ENCODE data around the gene SFT2D1.

Gene SFT2D1

DNA sequence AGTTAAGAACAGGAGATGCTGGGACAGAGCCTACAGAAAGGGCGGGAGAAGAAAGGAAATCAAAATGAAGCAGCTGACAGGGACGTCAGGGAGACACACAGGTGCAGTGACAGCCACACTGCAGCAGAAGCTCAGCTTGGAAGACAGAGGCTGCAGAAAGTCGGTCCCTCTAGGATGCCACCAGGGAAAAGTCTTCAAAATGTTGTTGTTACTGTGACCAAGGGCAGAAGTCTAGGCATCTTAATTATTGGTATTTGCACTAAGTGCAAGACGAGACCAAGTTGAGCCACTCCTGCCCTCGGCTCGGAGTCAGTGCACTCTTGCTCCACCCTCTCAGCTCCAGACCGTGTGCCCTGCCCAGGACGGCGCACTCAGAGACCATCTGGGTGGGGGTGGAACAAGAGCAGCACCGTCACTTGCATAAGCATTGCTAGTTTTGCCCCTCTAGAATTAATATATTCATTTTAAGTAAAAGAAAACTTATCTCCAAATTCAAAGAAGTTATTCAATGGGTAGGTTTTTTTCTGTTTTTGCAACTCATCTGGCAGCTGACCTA, 36.7 kb downstream of the SFT2D1 start:
- H2AFZ ChIP-seq (ENCODE audit: low read depth, low read length) = no peak overlapping the region
- no peak overlapping the region for H3K4me3 ChIP-seq (ENCODE audit: low read length)
- H3K36me3 ChIP-seq (ENCODE audit: insufficient read depth, low read length) = no peaks in the 10 kb centered on the region
- peaks cover 6% of the 10 kb centered on the region for H3K4me1 ChIP-seq (ENCODE audit: insufficient read depth, low read length)
- no peaks in the 10 kb centered on the region for H3K9me3 ChIP-seq (ENCODE audit: low read length)
- peaks cover 52% of the 10 kb centered on the region for H3K27me3 ChIP-seq (ENCODE audit: insufficient read depth, low read length)

DNA sequence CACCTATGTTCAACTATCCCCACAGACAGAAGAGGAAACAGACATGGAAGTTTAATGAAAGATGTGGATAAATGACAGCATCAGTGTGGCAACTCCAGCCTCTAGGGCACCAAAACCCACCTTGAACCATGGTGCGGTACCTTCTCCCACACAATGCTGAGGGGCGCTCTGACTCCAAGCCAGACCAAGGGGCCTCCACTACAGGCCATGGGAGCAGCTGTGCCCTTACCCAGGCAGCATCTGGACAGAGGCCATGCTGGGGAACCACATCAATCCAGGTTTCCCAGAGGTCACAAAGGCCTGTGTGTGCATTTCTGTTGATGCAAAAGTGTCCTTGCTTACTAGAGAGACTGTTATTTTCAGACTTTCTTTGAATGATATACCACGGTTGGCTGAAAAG, 38.2 kb downstream of the SFT2D1 start:
- peaks cover 6% of the 10 kb centered on the region for H3K4me1 ChIP-seq (ENCODE audit: insufficient read depth, low read length)
- H3K36me3 ChIP-seq (ENCODE audit: insufficient read depth, low read length) = no peaks in the 10 kb centered on the region
- no peaks in the 10 kb centered on the region for H3K9me3 ChIP-seq (ENCODE audit: low read length)
- H3K4me3 ChIP-seq (ENCODE audit: low read length) = no peak overlapping the region
- H3K27me3 ChIP-seq (ENCODE audit: insufficient read depth, low read length) = peaks cover 36% of the 10 kb centered on the region
- no peak overlapping the region for H2AFZ ChIP-seq (ENCODE audit: low read depth, low read length)

DNA sequence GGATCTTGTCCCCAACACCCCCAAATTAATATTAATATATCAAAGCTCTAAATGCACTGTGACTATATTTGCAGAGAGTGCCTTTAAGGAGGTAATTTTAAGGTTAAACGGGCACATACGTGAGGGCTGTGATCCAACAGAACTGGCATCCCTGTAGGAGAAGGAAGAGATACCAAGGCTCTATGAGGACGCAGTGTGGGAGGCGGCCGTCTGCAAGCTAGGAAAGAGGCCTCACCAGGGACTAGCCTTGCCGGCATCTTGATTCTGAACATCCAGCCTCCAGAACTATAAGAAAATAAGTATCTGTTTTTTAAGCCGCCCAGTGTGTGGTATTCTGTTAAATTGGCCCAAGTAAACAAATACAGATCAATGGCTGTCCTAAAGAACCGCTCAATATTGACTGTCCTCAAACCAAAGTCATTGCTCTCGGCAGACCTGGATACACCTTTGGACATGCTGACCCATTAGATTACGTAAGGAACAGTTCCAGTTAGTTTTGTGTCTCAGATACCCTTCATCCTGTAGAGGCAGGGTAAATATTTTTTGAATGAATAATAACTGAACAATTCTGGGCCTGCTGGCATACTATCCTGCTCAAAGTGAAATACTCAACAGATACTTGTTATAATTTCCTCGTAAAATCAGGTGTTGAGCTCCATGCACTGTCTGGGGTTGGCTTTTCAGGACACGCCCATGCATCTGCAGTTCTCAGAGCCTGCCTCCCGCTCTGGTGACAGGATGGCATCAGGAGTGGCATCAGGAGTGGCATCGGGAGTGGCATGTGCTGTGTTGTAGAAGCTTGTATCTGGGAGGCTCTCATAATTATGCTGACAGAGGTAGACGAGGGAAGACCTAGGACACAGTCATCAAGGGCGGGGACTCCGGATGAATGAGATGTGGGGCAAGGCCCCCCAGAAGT, 40.5 kb downstream of the SFT2D1 start:
- Histone ChIP-seq H3K9me3 (ENCODE audit: low read length) (no peaks in the 10 kb centered on the region), H3K4me1 (ENCODE audit: insufficient read depth, low read length) (no peaks in the 10 kb centered on the region), H3K4me3 (ENCODE audit: low read length) (no peak overlapping the region), H3K27me3 (ENCODE audit: insufficient read depth, low read length) (peaks cover 19% of the 10 kb centered on the region), H2AFZ (ENCODE audit: low read depth, low read length) (no peak overlapping the region), H3K36me3 (ENCODE audit: insufficient read depth, low read length) (no peaks in the 10 kb centered on the region)

DNA sequence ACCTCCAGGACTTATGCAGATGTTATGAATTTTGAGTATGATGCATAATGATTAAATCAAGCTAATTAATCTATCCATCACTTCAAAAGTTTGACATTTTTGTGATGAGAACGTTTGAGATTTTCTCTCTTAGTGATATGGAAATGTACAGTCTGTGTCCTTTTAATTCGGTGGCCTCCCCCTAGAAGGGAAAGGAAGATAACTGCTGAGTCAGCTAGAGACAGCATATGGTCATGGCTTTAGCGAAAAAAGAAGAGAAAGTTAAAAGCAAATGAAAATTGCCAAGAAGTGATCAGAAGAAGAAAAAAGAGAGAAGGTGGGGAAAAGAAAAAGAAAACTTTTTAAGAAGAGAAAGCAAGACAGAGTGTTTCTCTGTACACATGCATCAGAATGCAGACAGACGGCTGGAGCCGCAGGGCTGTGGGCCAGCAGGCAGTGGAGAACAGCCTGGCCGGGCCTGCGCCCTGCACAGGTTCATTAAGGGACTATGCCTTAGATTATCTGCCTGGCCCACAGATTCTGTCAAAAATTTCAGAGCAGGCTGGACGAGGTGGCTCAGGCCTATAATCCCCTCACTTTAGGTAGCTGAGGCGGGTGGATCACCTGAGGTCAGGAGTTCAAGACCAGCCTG, 41.9 kb downstream of the SFT2D1 start:
- Histone ChIP-seq H3K4me3 (ENCODE audit: low read length) (no peak overlapping the region), H3K4me1 (ENCODE audit: insufficient read depth, low read length) (no peaks in the 10 kb centered on the region), H3K9me3 (ENCODE audit: low read length) (no peaks in the 10 kb centered on the region), H3K36me3 (ENCODE audit: insufficient read depth, low read length) (no peaks in the 10 kb centered on the region), H2AFZ (ENCODE audit: low read depth, low read length) (no peak overlapping the region), H3K27me3 (ENCODE audit: insufficient read depth, low read length) (peaks cover 8% of the 10 kb centered on the region)

DNA sequence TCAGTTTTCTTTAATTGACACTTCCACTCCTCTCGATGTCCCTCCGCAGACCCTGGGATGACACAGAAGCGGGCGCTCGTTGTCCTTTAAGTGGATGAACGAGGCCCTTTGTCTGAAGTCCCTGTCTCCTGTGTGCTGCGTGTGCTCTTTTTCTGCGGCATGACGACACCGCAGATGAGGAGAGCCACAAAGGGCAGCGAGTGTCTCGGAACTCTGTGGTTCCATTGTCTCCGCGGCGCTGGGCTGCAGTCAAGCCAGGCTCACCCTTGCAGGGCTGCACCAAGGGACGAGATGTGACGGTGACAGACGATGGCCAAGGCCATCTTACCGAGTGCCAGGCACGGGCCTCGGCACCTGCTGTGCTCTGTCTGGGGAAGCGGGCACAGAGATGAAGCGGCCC, 44.7 kb downstream of the SFT2D1 start:
- no peaks in the 10 kb centered on the region for H3K36me3 ChIP-seq (ENCODE audit: insufficient read depth, low read length)
- no peaks in the 10 kb centered on the region for H3K9me3 ChIP-seq (ENCODE audit: low read length)
- no peak overlapping the region for H2AFZ ChIP-seq (ENCODE audit: low read depth, low read length)
- H3K4me3 ChIP-seq (ENCODE audit: low read length) = no peak overlapping the region
- H3K27me3 ChIP-seq (ENCODE audit: insufficient read depth, low read length) = no peaks in the 10 kb centered on the region
- H3K4me1 ChIP-seq (ENCODE audit: insufficient read depth, low read length) = no peaks in the 10 kb centered on the region

DNA sequence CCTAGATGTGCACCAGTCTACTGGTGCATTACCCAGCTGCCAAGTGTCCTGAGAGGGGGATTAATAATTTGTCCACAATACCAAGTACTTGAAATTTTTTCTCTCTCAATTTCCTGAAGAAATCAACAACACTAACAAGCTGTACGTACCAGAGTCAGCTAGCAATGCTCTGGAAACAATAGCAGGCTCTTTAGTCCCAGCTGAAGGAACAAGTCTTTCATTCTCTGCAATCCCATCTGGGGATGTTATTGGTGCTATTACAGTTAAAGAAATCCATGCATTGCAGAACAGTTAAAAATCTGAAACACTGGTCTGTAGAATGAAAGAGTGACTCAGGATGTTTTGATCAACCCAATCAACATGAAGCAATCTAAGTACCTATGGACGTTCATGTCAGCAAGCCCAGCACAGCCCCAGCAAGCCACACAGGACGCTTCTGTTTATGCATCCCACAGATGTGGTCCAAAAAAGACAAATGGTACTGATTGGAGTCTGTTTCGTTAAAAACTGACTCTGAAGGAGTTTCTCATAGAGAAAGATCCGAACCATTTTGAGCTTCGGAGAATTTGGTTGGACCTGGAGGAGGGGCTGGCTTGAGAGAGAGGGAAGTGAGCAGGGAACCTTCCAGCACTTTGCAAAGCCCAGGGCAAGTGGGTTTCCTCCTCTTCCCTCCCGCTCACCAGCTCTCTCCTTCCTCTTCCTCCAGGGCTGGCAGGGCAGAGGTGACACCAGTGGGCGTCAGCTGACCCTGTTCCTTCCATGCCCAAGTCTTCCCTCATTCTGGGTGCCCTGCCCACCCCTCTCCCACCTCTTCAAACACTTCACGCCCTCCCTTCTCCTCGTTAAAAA, 46.1 kb downstream of the SFT2D1 start:
- Histone ChIP-seq H3K4me3 (ENCODE audit: low read length) (no peak overlapping the region), H2AFZ (ENCODE audit: low read depth, low read length) (no peak overlapping the region), H3K27me3 (ENCODE audit: insufficient read depth, low read length) (peaks cover 6% of the 10 kb centered on the region), H3K36me3 (ENCODE audit: insufficient read depth, low read length) (no peaks in the 10 kb centered on the region), H3K4me1 (ENCODE audit: insufficient read depth, low read length) (no peaks in the 10 kb centered on the region), H3K9me3 (ENCODE audit: low read length) (peaks cover 3% of the 10 kb centered on the region)

DNA sequence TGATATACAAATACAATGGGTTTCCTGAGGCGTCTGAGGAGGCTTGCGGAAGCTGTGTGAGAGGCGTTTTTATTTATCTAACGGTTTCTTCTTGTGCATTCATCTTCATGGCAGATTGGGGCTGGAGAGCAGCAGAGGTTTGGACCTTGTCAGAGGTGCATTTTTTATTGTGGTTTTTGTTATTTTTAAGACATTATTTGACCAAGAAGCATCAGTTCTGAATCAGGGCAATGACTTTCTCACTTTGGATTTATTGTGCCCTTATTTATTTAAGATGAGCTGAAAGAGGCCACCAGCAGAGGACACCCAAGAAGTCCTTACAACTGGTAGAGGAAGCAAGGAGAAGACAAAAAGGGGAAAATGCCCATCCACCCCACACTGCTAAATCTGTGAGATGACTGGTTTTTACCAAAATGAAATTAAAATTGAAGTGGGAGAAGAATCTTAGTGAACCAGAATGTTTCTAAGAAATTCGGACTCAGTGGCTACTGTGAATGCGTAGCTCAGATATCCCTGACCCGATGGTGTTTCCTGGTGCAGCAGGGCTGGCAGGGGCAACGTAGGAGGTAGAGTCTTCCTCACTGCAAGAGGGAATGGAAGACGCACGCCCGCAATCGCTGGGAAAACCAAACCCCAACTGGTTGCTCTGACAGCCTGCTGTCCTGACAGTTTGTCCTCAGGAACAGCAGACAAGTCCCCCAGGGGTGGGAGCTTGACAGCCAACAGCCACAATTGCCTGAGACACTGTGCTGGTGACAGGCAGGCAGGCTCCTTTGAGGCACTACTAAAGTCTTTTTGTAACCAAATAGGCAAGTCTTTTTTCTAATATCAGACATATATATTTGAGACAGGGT, 48.4 kb downstream of the SFT2D1 start:
- Histone ChIP-seq H3K9me3 (ENCODE audit: low read length) (peaks cover 3% of the 10 kb centered on the region), H3K4me1 (ENCODE audit: insufficient read depth, low read length) (no peaks in the 10 kb centered on the region), H3K4me3 (ENCODE audit: low read length) (no peak overlapping the region), H2AFZ (ENCODE audit: low read depth, low read length) (no peak overlapping the region), H3K36me3 (ENCODE audit: insufficient read depth, low read length) (no peaks in the 10 kb centered on the region), H3K27me3 (ENCODE audit: insufficient read depth, low read length) (peaks cover 6% of the 10 kb centered on the region)

DNA sequence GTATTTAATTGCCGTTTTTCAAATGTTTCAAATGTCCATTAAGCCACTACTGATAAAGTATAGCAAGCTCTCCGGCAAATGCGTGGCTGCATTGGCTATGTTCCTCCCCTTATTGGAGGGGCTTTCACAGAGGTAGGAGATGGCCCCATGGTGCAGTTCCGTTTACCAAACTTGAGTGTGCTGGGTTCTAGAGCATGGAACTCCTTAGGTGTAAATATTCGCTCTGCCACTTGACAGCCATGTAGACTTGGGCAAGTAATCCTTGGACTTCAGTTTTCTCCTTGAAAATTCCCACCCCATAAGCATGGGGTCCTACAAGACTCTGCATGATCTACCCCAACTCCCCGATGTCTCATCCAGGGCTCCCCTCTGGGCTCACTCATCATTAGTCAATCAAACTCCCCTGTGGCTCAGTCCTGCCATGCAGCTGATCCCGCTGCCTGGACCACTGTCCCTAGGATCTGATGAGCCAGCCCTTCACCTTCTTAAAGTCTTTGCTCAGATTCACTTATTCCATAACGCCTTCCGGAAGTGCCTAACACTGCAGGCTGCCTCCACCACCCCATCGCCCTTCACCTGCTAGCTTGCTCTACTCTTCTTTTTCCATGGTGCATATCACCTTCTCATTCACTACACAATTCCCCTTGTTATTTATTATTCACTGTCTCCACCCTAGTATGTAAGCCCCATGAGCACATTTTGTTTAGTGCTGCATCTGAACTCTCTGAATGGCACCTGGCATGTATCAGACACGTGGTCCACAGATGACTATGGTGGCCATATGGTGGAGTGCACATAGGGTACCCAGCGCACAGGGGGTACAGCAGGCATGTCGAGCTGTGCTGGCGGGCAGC, 52.9 kb downstream of the SFT2D1 start:
- Histone ChIP-seq H2AFZ (ENCODE audit: low read depth, low read length) (no peak overlapping the region), H3K27me3 (ENCODE audit: insufficient read depth, low read length) (peaks cover 6% of the 10 kb centered on the region), H3K4me1 (ENCODE audit: insufficient read depth, low read length) (peaks cover 9% of the 10 kb centered on the region), H3K36me3 (ENCODE audit: insufficient read depth, low read length) (no peaks in the 10 kb centered on the region), H3K9me3 (ENCODE audit: low read length) (peaks cover 3% of the 10 kb centered on the region), H3K4me3 (ENCODE audit: low read length) (no peak overlapping the region)

DNA sequence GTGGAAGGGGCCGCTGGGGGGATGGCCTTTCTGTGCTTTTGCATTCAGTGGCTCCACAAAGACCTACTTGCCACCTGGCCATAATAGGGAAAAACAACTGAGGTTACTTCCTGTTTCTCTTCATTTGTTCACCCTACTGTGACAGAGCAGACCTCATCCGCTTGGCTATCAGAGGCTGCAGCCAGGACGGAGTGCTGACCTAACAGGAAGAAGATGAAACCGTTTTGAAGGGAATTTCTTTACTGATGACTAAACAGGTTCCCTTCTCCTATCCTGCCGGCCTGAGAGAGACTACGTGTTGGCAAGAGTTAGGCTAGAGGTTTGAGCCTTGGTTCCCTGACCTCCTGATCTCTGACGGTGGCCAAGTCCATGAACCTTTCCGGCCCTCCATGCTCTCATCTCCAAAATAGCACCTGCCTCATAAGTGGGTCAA, 55.5 kb downstream of the SFT2D1 start:
- Histone ChIP-seq H3K36me3 (ENCODE audit: insufficient read depth, low read length) (no peaks in the 10 kb centered on the region), H3K27me3 (ENCODE audit: insufficient read depth, low read length) (peaks cover 4% of the 10 kb centered on the region), H3K9me3 (ENCODE audit: low read length) (peaks cover 2% of the 10 kb centered on the region), H2AFZ (ENCODE audit: low read depth, low read length) (no peak overlapping the region), H3K4me3 (ENCODE audit: low read length) (no peak overlapping the region), H3K4me1 (ENCODE audit: insufficient read depth, low read length) (peaks cover 11% of the 10 kb centered on the region)

DNA sequence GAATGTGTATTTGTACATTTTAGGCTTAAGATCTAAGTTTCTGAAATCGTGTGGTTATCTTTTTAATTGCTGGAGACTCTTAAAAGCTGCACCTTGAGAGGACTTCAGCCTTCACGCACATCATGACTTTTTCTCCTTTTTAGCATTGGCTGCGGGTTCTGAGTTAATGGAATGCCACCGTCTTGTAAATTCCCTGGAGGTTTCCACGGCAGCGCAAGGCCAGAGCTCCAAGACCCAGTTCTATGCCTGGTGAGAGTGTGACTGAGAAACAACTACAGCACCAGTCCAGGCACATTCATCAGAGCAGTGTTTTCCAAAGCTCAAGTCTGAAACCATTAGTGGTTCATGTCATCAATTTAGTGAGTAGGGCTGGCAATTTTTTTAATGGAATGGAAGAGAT, 57.1 kb downstream of the SFT2D1 start:
- Histone ChIP-seq H3K9me3 (ENCODE audit: low read length) (no peaks in the 10 kb centered on the region), H2AFZ (ENCODE audit: low read depth, low read length) (no peak overlapping the region), H3K4me1 (ENCODE audit: insufficient read depth, low read length) (peaks cover 11% of the 10 kb centered on the region), H3K27me3 (ENCODE audit: insufficient read depth, low read length) (peaks cover 2% of the 10 kb centered on the region), H3K36me3 (ENCODE audit: insufficient read depth, low read length) (no peaks in the 10 kb centered on the region), H3K4me3 (ENCODE audit: low read length) (no peak overlapping the region)

DNA sequence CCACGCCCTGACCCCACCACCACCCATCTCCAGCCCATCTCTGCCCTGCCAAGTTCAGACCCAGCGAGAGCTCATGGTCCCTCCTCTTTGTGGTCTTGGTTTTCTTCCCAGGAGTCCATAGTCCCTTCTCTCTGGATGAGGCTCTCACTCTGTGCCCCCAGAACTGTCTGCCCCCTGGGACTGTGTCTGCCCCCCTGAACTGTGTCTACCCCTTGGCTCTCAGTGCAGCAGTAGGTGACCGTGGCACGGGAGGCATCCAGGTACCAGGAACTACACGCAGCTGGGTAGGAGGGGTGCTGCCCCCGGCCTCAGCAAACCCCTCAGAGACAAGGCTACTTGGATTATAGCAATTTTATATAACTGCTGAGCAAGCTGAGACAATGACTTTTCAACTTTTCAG, 57.7 kb downstream of the SFT2D1 start:
- peaks cover 2% of the 10 kb centered on the region for H3K27me3 ChIP-seq (ENCODE audit: insufficient read depth, low read length)
- H3K4me1 ChIP-seq (ENCODE audit: insufficient read depth, low read length) = peaks cover 11% of the 10 kb centered on the region
- H2AFZ ChIP-seq (ENCODE audit: low read depth, low read length) = no peak overlapping the region
- no peaks in the 10 kb centered on the region for H3K36me3 ChIP-seq (ENCODE audit: insufficient read depth, low read length)
- no peaks in the 10 kb centered on the region for H3K9me3 ChIP-seq (ENCODE audit: low read length)
- H3K4me3 ChIP-seq (ENCODE audit: low read length) = no peak overlapping the region

Data from neuron (in vitro differentiated cells).